Osteocyte (in vitro differentiated cells): ENCODE results near the gene TNFRSF8. TPM values are rescaled to one million over a fixed set of nuclear protein-coding genes. Genes with fewer than 3 reads are reported as not detected.

Experiments used
- DNase-seq: peaks from one replicate; pipeline ENCODE4 v3.0.0; 2021; ENCODE audit warnings: mixed read lengths; ENCODE audit not compliant: unreplicated experiment; ENCODE audit errors: extremely low spot score
- H3K27ac Mint-ChIP-seq: one replicate; pipeline ENCODE4 v1.8.0; 2021; ENCODE audit warnings: mild to moderate bottlenecking, mixed read lengths; ENCODE audit not compliant: unreplicated experiment
- H3K27me3 Mint-ChIP-seq: one replicate; pipeline ENCODE4 v1.8.0; 2021; ENCODE audit warnings: mixed read lengths; ENCODE audit not compliant: unreplicated experiment
- H3K36me3 Mint-ChIP-seq: one replicate; pipeline ENCODE4 v1.8.0; 2021; ENCODE audit warnings: mixed read lengths; ENCODE audit not compliant: unreplicated experiment
- H3K4me1 Mint-ChIP-seq: one replicate; pipeline ENCODE4 v1.8.0; 2021; ENCODE audit warnings: mixed read lengths; ENCODE audit not compliant: unreplicated experiment
- H3K4me3 Mint-ChIP-seq: one replicate; pipeline ENCODE4 v1.8.0; 2021; ENCODE audit warnings: mild to moderate bottlenecking, moderate library complexity, mixed read lengths; ENCODE audit not compliant: unreplicated experiment
- H3K9me3 Mint-ChIP-seq: one replicate; pipeline ENCODE4 v1.8.0; 2021; ENCODE audit warnings: mixed read lengths; ENCODE audit not compliant: unreplicated experiment
- total RNA-seq: library from RNA; stranded (reverse); gene quantifications from 2 replicates; pipeline ENCODE4 v1.2.1, GENCODE V29; 2021
- TF ChIP-seq, protein P1 (sequence below): fragments of 200-600 bp; sonication (generic); IDR thresholded peaks from 2 replicates; pipeline ENCODE4 v1.5.0; 2021; ENCODE audit warnings: antibody characterized with exemption, mild to moderate bottlenecking, moderate library complexity

Gene TNFRSF8
- total RNA-seq, 1 donor from 2014 or later: not detected

GRCh38 chr1:12071892-12072291, 8.8 kb downstream of the TNFRSF8 start:
- H3K4me3 Mint-ChIP-seq: no peak overlapping the region
- peaks cover 13% of the 10 kb centered on the region for H3K27me3 Mint-ChIP-seq
- DNase-seq: no peak
- H3K27ac Mint-ChIP-seq: no peak overlapping the region
- TF ChIP-seq, protein P1, sequence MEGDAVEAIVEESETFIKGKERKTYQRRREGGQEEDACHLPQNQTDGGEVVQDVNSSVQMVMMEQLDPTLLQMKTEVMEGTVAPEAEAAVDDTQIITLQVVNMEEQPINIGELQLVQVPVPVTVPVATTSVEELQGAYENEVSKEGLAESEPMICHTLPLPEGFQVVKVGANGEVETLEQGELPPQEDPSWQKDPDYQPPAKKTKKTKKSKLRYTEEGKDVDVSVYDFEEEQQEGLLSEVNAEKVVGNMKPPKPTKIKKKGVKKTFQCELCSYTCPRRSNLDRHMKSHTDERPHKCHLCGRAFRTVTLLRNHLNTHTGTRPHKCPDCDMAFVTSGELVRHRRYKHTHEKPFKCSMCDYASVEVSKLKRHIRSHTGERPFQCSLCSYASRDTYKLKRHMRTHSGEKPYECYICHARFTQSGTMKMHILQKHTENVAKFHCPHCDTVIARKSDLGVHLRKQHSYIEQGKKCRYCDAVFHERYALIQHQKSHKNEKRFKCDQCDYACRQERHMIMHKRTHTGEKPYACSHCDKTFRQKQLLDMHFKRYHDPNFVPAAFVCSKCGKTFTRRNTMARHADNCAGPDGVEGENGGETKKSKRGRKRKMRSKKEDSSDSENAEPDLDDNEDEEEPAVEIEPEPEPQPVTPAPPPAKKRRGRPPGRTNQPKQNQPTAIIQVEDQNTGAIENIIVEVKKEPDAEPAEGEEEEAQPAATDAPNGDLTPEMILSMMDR: no peak
- no peaks in the 10 kb centered on the region for H3K9me3 Mint-ChIP-seq
- H3K36me3 Mint-ChIP-seq: no peaks in the 10 kb centered on the region
- peaks cover 18% of the 10 kb centered on the region for H3K4me1 Mint-ChIP-seq

DNA sequence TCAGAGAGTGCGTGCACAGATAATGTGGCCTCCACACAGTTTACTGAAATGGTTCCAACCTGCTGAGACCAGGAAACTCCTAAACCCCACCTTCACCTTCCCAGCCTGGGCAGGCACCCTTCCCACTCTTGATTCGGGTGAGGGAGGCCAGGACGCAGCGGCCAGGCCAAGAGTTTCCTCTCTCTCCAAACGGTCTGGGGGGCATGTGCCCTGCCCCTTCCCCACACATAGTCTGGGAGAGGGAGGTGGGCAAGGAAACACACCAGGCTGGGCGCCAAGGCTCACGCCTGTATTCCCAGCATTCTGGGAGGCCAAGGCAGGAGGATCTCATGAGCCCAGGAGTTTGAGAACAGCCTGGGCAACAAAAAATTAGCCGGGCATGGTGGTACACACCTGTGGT, 9.6 kb downstream of the TNFRSF8 start:
- Mint-ChIP-seq H3K4me3 (no peak overlapping the region), H3K4me1 (peaks cover 15% of the 10 kb centered on the region), H3K36me3 (no peaks in the 10 kb centered on the region), H3K27ac (no peak overlapping the region), H3K27me3 (peaks cover 21% of the 10 kb centered on the region), H3K9me3 (peaks cover 5% of the 10 kb centered on the region)
- TF ChIP-seq, protein P1: no peak
- DNase-seq: no peak

- H3K9me3 Mint-ChIP-seq: peaks cover 5% of the 10 kb centered on the region
- H3K4me3 Mint-ChIP-seq: no peak overlapping the region
- TF ChIP-seq, protein P1: no peak
- no peak for DNase-seq
- H3K27ac Mint-ChIP-seq: no peak overlapping the region
- peaks cover 24% of the 10 kb centered on the region for H3K27me3 Mint-ChIP-seq
- H3K4me1 Mint-ChIP-seq: peaks cover 6% of the 10 kb centered on the region
- no peaks in the 10 kb centered on the region for H3K36me3 Mint-ChIP-seq
These were observed 10.7 kb downstream of the TNFRSF8 start for GRCh38 chr1:12073796-12074195.

DNA sequence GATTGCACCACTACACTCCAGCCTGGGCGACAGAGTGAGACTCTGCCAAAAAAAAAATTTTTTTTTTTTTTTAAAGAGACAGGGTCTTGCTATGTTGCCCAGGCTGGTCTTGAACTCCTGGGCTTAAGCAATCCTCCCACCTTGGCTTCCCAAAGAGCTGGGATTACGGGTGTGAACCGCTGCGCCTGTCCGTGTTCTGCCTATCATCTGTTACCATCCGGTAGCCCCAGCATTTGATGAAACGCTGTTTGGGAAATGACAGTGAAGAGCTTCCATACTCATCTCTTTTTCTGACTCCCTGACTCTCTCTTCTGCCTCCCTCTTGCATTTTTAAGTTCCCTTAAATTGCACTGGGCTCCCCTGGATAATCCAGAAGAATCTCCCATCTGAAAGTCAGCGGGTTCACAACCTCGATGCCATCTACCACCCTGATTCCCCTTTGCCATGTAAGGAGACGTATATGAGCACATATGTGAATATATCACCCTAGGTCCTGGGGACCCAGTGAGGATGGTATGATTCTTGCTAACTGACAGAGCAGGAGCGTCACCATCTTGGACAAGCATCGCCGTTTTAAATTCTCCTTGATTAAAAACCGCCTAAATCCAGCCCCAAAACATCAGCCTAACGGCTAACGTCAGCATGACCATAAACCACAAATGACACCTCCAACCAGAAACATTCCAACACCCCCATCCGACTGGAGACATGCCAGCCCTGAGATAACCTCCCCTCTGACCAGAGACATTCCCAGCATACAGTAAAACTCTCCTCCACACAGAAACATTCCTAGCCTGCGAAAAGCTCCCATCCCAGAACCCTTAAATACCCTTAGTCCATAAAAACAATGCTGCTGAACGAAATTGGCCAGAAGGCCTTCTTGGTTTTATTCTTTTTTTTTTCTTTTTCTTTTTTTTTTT, 12.4 kb downstream of the TNFRSF8 start:
- H3K27ac Mint-ChIP-seq: no peak overlapping the region
- H3K36me3 Mint-ChIP-seq: no peaks in the 10 kb centered on the region
- H3K9me3 Mint-ChIP-seq: peaks cover 5% of the 10 kb centered on the region
- H3K4me1 Mint-ChIP-seq: peaks cover 3% of the 10 kb centered on the region
- peaks cover 23% of the 10 kb centered on the region for H3K27me3 Mint-ChIP-seq
- no peak overlapping the region for H3K4me3 Mint-ChIP-seq
- no peak for DNase-seq
- TF ChIP-seq, protein P1: no peak

- Mint-ChIP-seq H3K27ac (no peak overlapping the region), H3K4me1 (peaks cover 3% of the 10 kb centered on the region)
These were observed 13.4 kb downstream of the TNFRSF8 start for GRCh38 chr1:12076425-12077005.

More at GRCh38 chr1:12076425-12077005, 13.4 kb downstream of the TNFRSF8 start:
- no peaks in the 10 kb centered on the region for H3K36me3 Mint-ChIP-seq
- peaks cover 23% of the 10 kb centered on the region for H3K27me3 Mint-ChIP-seq
- TF ChIP-seq, protein P1: no peak
- no peak for DNase-seq
- peaks cover 5% of the 10 kb centered on the region for H3K9me3 Mint-ChIP-seq
- H3K4me3 Mint-ChIP-seq: no peak overlapping the region
